HG03066 (cell line): ENCODE measurements around the gene MTURN.

Experiments used
- ATAC-seq: cut with Tn5 transposase; IDR thresholded peaks from one replicate; pipeline ENCODE4 v1.9.1; 2021; ENCODE audit warnings: low read depth; ENCODE audit not compliant: unreplicated experiment

Gene MTURN

DNA sequence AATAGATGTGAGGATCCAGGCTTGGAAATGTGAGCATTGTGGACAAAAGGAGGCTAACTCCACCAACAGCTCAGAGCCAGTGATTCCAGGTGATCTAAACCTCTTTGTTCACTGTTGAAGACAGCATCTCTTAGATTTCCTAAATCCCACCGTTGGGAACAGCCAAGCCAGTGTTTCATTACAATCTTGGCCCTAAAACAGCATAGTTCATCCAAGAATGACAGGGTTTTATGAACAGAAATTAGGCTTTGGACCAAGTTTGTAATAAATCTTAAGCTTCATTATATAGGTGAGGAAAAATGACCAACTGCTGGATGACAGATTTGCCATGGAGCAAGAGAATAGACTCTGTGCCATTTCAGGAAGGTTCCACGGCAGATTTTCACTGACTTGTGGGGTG is 65.8 kb downstream of the MTURN start:
- ATAC-seq = no peak

DNA sequence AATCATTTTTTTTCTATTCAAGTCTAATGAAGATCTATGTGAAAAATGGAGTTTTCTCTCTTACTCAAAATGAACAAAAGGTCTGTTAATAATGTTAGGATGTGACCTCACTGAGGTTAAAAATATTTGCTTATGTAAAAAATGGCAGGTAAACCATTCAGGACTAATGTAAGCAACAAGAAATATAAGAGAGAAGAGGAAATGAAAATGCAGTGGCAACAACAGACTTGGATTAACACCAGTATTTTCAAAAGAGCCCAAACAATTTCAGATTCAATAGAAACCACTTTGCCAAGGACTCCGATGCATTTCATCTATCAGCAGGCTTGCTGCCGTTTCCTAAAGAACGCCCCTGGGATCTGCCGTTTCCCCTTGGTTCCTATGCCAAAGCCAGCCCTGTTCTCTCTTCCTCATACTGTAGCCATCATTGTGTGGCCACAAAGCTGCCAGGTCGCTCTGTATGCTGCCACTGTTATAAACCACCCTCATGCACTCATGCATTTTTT is 66.4 kb downstream of the MTURN start:
- peak; percentile 90 for ATAC-seq

DNA sequence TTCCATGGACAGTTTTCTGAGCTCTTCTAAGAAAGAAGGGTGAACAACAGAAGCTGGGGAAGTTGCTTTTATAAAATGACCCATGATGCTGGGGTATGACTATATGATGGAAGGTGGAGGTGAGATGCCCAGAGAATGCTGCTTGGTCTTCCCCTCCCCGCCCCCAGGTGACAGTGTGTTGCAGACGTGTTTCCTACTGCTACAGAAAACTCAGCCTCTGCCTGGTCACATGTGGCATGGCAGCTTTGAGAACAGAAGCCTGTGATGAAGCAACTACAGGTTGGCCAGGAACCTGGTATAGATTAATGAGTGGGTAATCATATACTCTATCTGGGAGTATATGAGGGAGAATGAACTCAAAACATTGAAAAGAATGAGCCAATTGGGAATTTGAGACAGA is 67.1 kb downstream of the MTURN start:
- ATAC-seq = no peak

DNA sequence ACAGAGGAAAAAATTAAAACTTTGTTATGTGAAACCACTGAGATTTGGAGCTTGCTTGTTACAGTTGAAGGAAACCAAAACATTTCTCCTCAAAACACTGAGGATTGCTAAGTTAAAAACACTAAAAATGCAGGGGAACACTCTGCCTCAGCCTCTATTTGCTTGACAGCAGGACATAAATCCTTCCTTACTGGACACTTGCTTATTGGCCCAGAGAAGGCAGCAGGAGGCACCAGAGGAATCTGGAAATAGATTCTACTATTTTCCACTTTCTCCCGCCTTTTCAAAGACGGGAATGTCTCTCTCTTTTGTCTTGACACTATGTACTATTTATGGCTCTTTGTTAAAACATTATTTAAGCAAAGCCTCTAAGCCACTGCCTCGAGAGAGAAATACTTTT is 67.9 kb downstream of the MTURN start:
- no peak for ATAC-seq

DNA sequence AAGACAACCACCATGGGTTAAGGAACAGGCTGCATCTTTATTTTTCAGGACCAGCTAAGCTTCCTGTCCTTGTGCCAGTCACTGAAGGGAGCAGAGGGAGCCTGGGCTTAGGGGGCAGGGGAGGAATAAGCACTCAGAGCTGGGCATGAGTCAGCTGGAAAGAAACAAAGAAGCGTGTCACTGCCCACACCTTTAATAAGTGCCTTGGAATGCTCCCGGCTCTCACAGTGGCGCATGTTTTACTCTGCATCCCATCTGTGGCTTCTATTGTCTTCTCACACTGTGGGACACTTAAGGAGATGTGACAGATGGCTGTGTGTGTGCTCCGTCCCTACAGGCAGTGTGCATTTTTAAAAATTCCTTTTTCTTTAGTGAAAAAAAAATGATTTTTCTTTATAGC is 71.7 kb downstream of the MTURN start:
- ATAC-seq = no peak

GRCh38 chr7:30206942-30207341 is 72.2 kb downstream of the MTURN start:
- ATAC-seq = no peak

GRCh38 chr7:30207376-30207775 is 72.6 kb downstream of the MTURN start:
- no peak for ATAC-seq

DNA sequence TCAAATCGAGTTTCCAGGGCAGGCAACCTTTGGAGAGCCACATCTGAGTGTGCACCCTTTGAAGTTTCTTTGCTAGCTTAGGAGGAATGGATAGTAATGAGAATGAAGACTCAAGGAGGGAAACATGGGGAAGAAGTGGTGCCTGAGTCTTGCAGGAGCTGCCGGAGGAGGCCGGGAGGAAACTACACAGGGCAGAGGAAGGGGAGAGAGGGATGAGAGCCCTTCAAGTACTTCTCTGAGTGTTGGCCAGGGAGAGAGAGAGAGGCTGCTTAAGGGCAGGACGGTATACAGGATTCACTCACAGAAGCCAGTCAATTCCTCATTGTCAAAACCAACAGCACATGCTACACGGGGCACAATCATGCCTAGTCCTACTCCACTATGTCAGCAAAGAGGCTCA is 75.2 kb downstream of the MTURN start:
- ATAC-seq = no peak
